Measurements from ENCODE around the gene NHS. TPM values are rescaled to one million over a fixed set of nuclear protein-coding genes. Genes with fewer than 3 reads are reported as not detected.

Gene NHS
- total and polyA plus RNA-seq, 2 of the 4 experiments (the other 2 are of a cell fraction), result 0.36 to 0.90 TPM

GRCh38 chrX:17520016-17520615 lies 145.1 kb downstream of the NHS start:
- H3K79me1 ChIP-seq (ENCODE audit: low read depth in 1 of 2, low read length in 2 of 2), result no peaks in the 10 kb centered on the region
- no peak overlapping the region for H3K23ac ChIP-seq (ENCODE audit: low read depth, low read length)
- H2AK5ac ChIP-seq (ENCODE audit: low read depth, low read length), result no peak overlapping the region
- no peak overlapping the region for H3K4ac ChIP-seq (ENCODE audit: low read depth, low read length)
- WGBS, 2 experiments (ENCODE audit: extremely low coverage in 2 of 2, insufficient read length in 1 of 2), result no CpG with 5 or more reads among the region's 2 CpGs
- TF ChIP-seq BHLHE40 (IDR thresholded peaks at IDR 0.05; ENCODE audit: low read depth, low read length), result no peak
- no peak for TF ChIP-seq MAZ (IDR thresholded peaks at IDR 0.05; ENCODE audit: borderline replicate concordance, low read depth, low read length)
- TF ChIP-seq CEBPB (IDR thresholded peaks at IDR 0.05; ENCODE audit: low read depth, low read length), result no peak
- no peak for TF ChIP-seq RCOR1 (IDR thresholded peaks at IDR 0.05; ENCODE audit: insufficient replicate concordance, low read length)
- no peak for TF ChIP-seq CHD1 (IDR thresholded peaks at IDR 0.05; ENCODE audit: low read depth, low read length)
- TF ChIP-seq ELK1 (IDR thresholded peaks at IDR 0.05; ENCODE audit: borderline replicate concordance, low read depth, low read length), result no peak
- dilution Hi-C loops (cut with HindIII; ENCODE audit: low sequenced_read_pairs, unreplicated experiment), result no loop called here
- no peak overlapping the region for H3K27ac ChIP-seq (ENCODE audit: insufficient read depth, low read length)
- no peak overlapping the region for H3K14ac ChIP-seq (replicated peaks; ENCODE audit: low read depth, low read length)
- H2BK5ac ChIP-seq (ENCODE audit: low read depth, low read length, poor library complexity, severe bottlenecking), result no peak overlapping the region
- in situ Hi-C loops (cut with MboI; ENCODE audit: low sequenced_read_pairs), result loop anchor here (10.0 kb wide), 1 partner anchor 145 kb away; the partner anchor contains the start of gene NHS
- DNase-seq (no peak), ATAC-seq (ENCODE audit: low read depth) (no peak)
- intact Hi-C loops (cut with micrococcal nuclease), result no loop called here
- no peak overlapping the region for H2AK9ac ChIP-seq (replicated peaks; ENCODE audit: low read depth, low read length, poor library complexity)
- no TSS peak for BruUV-seq (replicated peaks)
- no peak overlapping the region for H2BK15ac ChIP-seq (ENCODE audit: low read depth, low read length)
- H3K56ac ChIP-seq (ENCODE audit: extremely low read depth, insufficient read depth, low read length), result no peak overlapping the region
- H3K9me1 ChIP-seq (ENCODE audit: insufficient read depth, low read length), result no peaks in the 10 kb centered on the region
- peaks cover 2% of the 10 kb centered on the region; the same call in 1 of the 2 replicates for H3K4me1 ChIP-seq (ENCODE audit: control insufficient read depth, insufficient read depth, low read length)
- no peak overlapping the region for H2BK120ac ChIP-seq (ENCODE audit: low read depth, low read length)
- H2BK20ac ChIP-seq (ENCODE audit: low read depth, low read length), result no peak overlapping the region
- no peaks in the 10 kb centered on the region; the same call in 1 of the 2 replicates for H3K9me3 ChIP-seq (ENCODE audit: control insufficient read depth, insufficient read depth, low read length)
- no peak overlapping the region for H4K8ac ChIP-seq (ENCODE audit: low read depth in 2 of 2, low read length in 2 of 2)
- ChIA-PET CTCF (interaction anchor here (1.1 kb wide), 1 partner anchor 9 kb away, joined by 3 read pairs; no protein-coding TSS in a partner anchor), POLR2A (ENCODE audit: unreplicated experiment) (no interaction called here)
- H4K91ac ChIP-seq (ENCODE audit: insufficient read depth, low read depth, low read length), result no peak overlapping the region
- H3K36me3 ChIP-seq (ENCODE audit: control insufficient read depth, insufficient read depth, low read length), result no peaks in the 10 kb centered on the region
- no peak overlapping the region for H4K5ac ChIP-seq (ENCODE audit: low read depth, low read length)
- H2AFZ ChIP-seq (replicated peaks; ENCODE audit: low read length, poor library complexity), result no peak overlapping the region
- H3K9ac ChIP-seq (ENCODE audit: low read depth, low read length), result no peak overlapping the region
- no peak overlapping the region for H3K18ac ChIP-seq (ENCODE audit: low read depth, low read length)
- H3K4me3 ChIP-seq (ENCODE audit: insufficient read depth, low read depth, low read length), result no peak overlapping the region
- H4K20me1 ChIP-seq (ENCODE audit: insufficient read depth, low read length), result no peaks in the 10 kb centered on the region
- H3K27me3 ChIP-seq (ENCODE audit: control insufficient read depth, insufficient read depth, low read length), result no peaks in the 10 kb centered on the region
- no peak overlapping the region for H3K4me2 ChIP-seq (ENCODE audit: low read depth, low read length)
